HG03139 (cell line): Measurements from ENCODE around the gene PDLIM5.

ENCODE experiments used
- ATAC-seq: cut with Tn5 transposase; IDR thresholded peaks from one replicate; pipeline ENCODE4 v1.9.1; 2021; ENCODE audit not compliant: unreplicated experiment

Gene PDLIM5

GRCh38 chr4:94680176-94680862, 228.6 kb downstream of the PDLIM5 start:
- ATAC-seq: no peak

DNA sequence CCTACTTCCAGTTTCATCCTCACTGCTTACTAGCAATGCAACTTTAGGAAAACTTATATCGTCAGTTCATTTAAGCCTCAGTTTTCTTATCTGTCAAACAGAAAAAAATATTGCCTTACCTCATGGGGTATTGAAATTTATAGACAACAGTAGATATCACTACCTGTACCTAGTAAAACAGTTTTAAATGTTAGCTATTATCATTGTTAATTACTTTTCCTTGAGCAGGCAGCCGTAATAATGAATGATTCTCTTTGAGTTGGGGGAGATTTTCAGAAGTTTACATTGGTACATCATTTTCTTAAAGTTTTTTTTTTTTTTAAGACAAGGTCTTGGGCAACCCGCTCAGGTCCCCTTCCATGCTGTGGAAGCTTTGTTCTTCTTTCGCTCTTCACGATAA, 234.3 kb downstream of the PDLIM5 start:
- no peak for ATAC-seq

- no peak for ATAC-seq
Observed at GRCh38 chr4:94689155-94689860, 237.6 kb downstream of the PDLIM5 start.

- ATAC-seq: no peak
Observed at GRCh38 chr4:94690851-94691254, 239.1 kb downstream of the PDLIM5 start.

- no peak for ATAC-seq
Observed at GRCh38 chr4:94691552-94691951, 239.8 kb downstream of the PDLIM5 start.

- ATAC-seq: no peak
Observed at GRCh38 chr4:94695384-94695783, 243.6 kb downstream of the PDLIM5 start.

DNA sequence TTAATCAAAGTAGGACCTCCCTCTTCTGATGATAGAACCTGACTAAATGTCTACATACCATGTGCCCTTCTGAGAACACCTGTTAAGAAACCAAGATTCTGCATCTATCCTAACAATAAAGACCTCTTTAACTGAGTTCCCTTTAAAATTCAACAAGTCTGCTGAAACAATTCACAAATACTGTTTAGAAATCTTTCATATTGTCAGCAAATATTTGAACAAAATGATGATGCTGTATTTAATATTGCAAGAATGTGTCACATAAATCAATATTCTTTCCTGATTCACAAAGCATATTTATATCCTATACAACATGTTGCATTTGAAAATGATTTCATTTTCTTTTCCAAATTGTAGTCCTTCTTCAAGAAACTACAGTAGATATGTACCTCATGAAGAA, 246.4 kb downstream of the PDLIM5 start:
- no peak for ATAC-seq

DNA sequence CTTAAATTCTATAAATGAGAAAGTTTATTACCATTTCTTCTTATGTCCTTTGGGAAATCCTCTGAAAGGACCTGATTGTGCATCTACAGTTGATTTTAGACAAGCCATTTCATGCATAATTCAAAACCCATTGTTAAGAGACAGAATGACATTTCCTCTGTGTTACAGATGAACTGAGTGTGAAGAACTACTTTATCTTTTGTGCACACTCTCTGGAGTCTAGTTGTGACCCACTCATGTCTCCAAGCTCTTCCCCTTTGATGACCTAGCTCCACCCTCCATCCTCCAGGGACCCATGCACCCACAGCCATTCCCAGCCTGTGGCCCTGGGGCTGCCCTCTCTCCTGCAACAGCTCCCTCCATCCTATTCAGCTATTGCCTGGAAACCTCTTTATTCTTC, 248.6 kb downstream of the PDLIM5 start:
- ATAC-seq: no peak

- ATAC-seq: no peak
Observed at GRCh38 chr4:94701631-94702300, 250.0 kb downstream of the PDLIM5 start.

DNA sequence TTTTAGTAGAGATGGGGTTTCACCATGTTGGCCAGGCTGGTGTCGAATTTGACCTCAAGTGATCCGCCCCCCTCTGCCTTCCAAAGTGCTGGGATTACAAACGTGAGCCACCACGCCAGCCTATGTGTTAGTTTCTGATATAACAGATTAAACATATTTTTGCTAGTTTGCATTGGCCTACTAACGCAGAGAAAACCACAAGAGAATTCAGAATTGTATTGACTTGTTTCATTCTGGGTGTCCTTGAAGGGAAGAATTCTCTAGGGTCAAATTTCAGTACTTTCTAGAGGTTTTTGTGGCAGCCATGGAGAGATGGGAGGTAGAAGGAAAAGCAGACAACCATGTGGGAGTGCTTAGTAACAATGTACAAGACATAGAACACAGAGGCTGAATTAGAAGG, 259.9 kb downstream of the PDLIM5 start:
- no peak for ATAC-seq

DNA sequence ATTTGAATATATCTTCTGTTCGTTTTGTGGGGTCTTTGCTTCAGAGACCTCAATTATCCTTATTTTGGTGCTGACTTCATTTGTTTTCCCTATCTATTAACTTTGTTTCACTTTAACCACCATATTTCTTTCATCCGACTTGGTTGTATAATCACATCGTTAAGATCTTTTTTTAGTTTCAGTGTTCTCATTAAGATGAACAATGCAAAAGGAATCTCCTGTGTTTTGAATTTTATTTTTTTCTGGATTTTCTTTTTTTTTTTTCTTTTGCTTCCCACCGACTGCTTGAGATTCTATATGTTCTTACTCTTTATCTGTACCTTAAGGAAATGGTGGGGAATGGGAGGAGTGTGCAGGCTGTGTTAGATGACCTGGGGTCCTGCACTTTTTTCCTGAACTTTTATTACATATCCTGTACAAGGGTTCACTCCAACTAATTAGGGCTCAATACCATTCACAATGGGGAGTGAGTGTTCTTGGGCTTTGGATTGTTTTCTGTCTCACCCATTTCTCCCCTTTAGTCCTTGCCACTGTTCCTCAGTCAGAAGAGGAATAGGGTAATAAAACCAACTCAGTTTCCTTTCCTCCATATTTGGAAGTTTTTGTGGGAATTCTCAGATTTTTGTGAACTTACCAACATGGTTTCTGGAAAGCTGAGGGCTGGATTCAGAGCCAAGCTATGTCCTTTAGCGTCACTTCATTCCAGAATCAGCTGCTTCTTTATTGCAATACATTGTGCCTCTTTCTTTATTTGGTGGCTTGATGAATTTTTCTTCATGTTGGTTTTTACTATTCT, 262.8 kb downstream of the PDLIM5 start:
- no peak for ATAC-seq

DNA sequence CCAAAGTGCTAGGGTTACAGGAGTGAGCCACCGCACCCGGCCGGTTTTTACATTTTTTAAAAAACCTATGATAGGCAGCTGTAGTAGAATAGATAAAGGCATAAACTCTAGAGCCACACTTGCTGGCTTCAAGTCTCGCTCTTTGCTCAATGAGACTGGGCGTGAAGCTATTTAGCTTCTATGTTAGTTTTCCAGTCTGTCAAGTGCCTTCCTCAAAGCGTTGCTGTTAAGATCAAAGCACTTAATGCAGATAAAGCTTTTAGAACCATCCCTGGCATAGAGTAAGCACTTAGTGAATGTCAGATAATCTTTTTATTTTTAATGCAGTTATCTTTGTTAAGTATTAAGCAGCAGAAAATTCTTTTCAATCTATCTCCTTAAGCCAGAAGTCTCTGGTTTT, 264.0 kb downstream of the PDLIM5 start:
- ATAC-seq: no peak
